ENCODE measurements around the gene TSPAN1. TPM values are rescaled to one million over a fixed set of nuclear protein-coding genes. Genes with fewer than 3 reads are reported as not detected.

TSPAN1 gene
- total and polyA plus RNA-seq, 4 donors: 0.33 to 7.0 (median 2.1) TPM

DNA sequence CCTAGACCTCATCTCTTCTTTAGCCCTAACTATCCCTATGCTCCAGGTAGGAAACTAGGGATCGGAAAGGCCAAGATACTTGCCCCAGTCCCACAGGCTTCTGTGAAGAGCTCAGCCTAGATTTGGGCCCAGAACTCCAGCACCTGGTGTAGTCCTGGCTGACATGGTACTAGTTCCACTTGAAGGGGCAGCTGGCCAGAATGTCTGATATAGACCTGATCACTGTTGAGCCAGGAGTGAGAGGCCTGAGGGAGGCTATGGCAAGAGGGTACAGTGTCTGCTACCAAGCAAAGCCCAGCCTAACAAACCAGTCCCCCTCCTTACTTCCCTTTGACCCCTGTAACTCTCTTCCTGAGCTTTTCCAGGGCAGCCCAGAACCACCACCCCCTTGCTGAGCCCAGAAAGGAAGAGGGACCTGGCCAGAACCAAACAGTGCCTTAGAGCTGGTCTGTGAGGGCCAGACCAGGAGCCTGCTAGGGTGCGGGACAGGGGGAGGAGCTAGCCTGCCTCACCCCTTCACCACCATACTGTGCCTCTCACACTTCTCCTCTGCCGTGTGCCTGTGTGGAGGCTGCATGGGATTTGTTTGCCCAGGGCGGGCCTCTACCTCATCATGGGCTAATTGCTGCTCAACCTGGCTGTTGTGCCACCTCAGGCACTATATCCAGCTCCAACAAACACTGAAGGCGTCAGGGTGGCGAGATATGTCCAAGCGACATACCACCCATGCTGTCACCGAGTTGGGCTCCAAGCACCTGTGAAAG is 12.4 kb downstream of the TSPAN1 start:
- no peak overlapping the region for H3K9ac ChIP-seq (ENCODE audit: low read depth in 1 of 2, low read length in 2 of 2)
- no peaks in the 10 kb centered on the region for H3K27me3 ChIP-seq (ENCODE audit: control insufficient read depth in 4 of 4, insufficient read depth in 4 of 4, low read length in 3 of 4)
- TF ChIP-seq RXRA (IDR thresholded peaks at IDR 0.05): no peak
- TF ChIP-seq RAD21 (IDR thresholded peaks at IDR 0.05): no peak
- TF ChIP-seq, protein P1, sequence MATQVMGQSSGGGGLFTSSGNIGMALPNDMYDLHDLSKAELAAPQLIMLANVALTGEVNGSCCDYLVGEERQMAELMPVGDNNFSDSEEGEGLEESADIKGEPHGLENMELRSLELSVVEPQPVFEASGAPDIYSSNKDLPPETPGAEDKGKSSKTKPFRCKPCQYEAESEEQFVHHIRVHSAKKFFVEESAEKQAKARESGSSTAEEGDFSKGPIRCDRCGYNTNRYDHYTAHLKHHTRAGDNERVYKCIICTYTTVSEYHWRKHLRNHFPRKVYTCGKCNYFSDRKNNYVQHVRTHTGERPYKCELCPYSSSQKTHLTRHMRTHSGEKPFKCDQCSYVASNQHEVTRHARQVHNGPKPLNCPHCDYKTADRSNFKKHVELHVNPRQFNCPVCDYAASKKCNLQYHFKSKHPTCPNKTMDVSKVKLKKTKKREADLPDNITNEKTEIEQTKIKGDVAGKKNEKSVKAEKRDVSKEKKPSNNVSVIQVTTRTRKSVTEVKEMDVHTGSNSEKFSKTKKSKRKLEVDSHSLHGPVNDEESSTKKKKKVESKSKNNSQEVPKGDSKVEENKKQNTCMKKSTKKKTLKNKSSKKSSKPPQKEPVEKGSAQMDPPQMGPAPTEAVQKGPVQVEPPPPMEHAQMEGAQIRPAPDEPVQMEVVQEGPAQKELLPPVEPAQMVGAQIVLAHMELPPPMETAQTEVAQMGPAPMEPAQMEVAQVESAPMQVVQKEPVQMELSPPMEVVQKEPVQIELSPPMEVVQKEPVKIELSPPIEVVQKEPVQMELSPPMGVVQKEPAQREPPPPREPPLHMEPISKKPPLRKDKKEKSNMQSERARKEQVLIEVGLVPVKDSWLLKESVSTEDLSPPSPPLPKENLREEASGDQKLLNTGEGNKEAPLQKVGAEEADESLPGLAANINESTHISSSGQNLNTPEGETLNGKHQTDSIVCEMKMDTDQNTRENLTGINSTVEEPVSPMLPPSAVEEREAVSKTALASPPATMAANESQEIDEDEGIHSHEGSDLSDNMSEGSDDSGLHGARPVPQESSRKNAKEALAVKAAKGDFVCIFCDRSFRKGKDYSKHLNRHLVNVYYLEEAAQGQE (IDR thresholded peaks at IDR 0.05): no peak
- no peak for TF ChIP-seq ZBTB33 (IDR thresholded peaks at IDR 0.05)
- no peak for TF ChIP-seq GABPA (IDR thresholded peaks at IDR 0.05 in 1 of 2, conservative IDR thresholded peaks at IDR 0.05 in 1 of 2)
- H3K27ac ChIP-seq (ENCODE audit: low read depth in 1 of 2, low read length in 2 of 2): no peak overlapping the region
- peaks cover 3 to 16% (median 9%) of the 10 kb centered on the region in 4 donors for H3K36me3 ChIP-seq (ENCODE audit: control insufficient read depth in 4 of 4, insufficient read depth in 3 of 4, low read depth in 1 of 4, low read length in 3 of 4)
- H3K4me1 ChIP-seq (ENCODE audit: control insufficient read depth in 4 of 4, insufficient read depth in 4 of 4, low read length in 3 of 4): peaks cover 6 to 46% (median 27%) of the 10 kb centered on the region in 4 donors
- no peak overlapping the region for H3K4me3 ChIP-seq (ENCODE audit: low read depth in 1 of 3, low read length in 3 of 3)
- no peak for DNase-seq (ENCODE audit: low spot score)
- 86% methylated on average over 8 of the region's 8 CpGs for WGBS
- H3K9me3 ChIP-seq (ENCODE audit: control insufficient read depth in 4 of 4, low read length in 3 of 4): no peaks in the 10 kb centered on the region

DNA sequence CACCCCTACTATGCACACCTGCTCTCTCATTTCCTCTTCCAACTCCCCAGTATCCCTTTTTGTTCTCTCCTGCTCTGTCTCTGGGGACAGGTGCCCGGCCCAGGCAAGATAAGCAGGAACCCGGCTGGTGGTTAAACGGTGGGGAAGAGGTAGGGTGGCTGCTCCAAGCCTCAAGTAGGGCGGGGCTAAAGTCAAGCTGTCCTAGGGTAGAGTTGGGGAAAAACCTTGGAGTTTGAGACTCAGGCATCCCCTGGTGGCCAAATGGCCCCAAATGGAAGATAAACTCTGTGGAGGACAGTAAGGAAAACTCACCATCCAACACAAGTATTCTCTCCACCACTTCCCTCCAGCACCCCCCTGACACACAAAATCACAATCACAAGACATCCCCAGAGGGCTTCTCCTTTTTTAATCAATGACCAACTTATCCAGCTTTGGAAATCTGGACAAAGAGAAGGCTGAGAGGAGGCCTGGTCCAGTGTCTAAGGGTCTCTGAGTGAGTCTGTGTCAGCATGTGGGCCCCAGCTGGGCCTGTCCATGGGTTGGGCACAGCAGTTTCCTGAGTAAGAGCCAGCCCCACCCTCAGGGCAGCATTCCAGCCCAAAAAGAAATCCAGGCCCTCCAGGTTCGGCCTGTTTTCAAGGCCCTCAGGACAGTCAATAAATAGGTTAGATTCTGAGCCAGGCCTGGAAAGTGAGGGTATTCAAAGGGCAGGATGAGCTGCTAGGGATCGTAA is 13.6 kb downstream of the TSPAN1 start:
- WGBS: 68% methylated on average over 6 of the region's 6 CpGs
- TF ChIP-seq HNF4A (conservative IDR thresholded peaks at IDR 0.05) (peak; percentile 17 to 33), GABPA (IDR thresholded peaks at IDR 0.05 in 1 of 2, conservative IDR thresholded peaks at IDR 0.05 in 1 of 2) (no peak)
- Histone ChIP-seq H3K4me1 (ENCODE audit: control insufficient read depth in 4 of 4, insufficient read depth in 4 of 4, low read length in 3 of 4) (peaks cover 6 to 38% (median 19%) of the 10 kb centered on the region in 4 donors), H3K27ac (ENCODE audit: low read depth in 1 of 2, low read length in 2 of 2) (peak overlapping the region; percentile 20 to 22), H3K36me3 (ENCODE audit: control insufficient read depth in 4 of 4, insufficient read depth in 3 of 4, low read depth in 1 of 4, low read length in 3 of 4) (peaks cover 7 to 27% (median 19%) of the 10 kb centered on the region in 4 donors), H3K9me3 (ENCODE audit: control insufficient read depth in 4 of 4, low read length in 3 of 4) (no peaks in the 10 kb centered on the region), H3K4me3 (ENCODE audit: low read depth in 1 of 3, low read length in 3 of 3) (no peak overlapping the region), H3K9ac (ENCODE audit: low read depth in 1 of 2, low read length in 2 of 2) (no peak overlapping the region), H3K27me3 (ENCODE audit: control insufficient read depth in 4 of 4, insufficient read depth in 4 of 4, low read length in 3 of 4) (no peaks in the 10 kb centered on the region)
- DNase-seq (ENCODE audit: low spot score): no peak

- Histone ChIP-seq H3K4me3 (ENCODE audit: low read depth in 1 of 3, low read length in 3 of 3) (no peak overlapping the region), H3K4me1 (ENCODE audit: control insufficient read depth in 4 of 4, insufficient read depth in 4 of 4, low read length in 3 of 4) (peaks cover 3 to 25% (median 14%) of the 10 kb centered on the region in 4 donors), H3K9ac (ENCODE audit: low read depth in 1 of 2, low read length in 2 of 2) (no peak overlapping the region), H3K9me3 (ENCODE audit: control insufficient read depth in 4 of 4, low read length in 3 of 4) (no peaks in the 10 kb centered on the region), H3K27me3 (ENCODE audit: control insufficient read depth in 4 of 4, insufficient read depth in 4 of 4, low read length in 3 of 4) (no peaks in the 10 kb centered on the region), H3K27ac (ENCODE audit: low read depth in 1 of 2, low read length in 2 of 2) (no peak overlapping the region), H3K36me3 (ENCODE audit: control insufficient read depth in 4 of 4, insufficient read depth in 3 of 4, low read depth in 1 of 4, low read length in 3 of 4) (peaks cover 11 to 35% (median 24%) of the 10 kb centered on the region in 4 donors)
- no peak for DNase-seq (ENCODE audit: low spot score)
- 87% methylated on average over 3 of the region's 3 CpGs for WGBS
- TF ChIP-seq HNF4G (IDR thresholded peaks at IDR 0.05) (no peak), CTCF (IDR thresholded peaks at IDR 0.05; ENCODE audit: low read depth, low read length, missing input control) (no peak), GABPA (IDR thresholded peaks at IDR 0.05 in 1 of 2, conservative IDR thresholded peaks at IDR 0.05 in 1 of 2) (no peak), JUND (IDR thresholded peaks at IDR 0.05) (no peak), FOXA2 (IDR thresholded peaks at IDR 0.05) (no peak), RAD21 (IDR thresholded peaks at IDR 0.05) (no peak), EGR1 (IDR thresholded peaks at IDR 0.05; ENCODE audit: low read depth in 2 of 2) (no peak), RXRA (IDR thresholded peaks at IDR 0.05) (no peak), TAF1 (conservative IDR thresholded peaks at IDR 0.05) (no peak), FOXA1 (IDR thresholded peaks at IDR 0.05) (no peak), SP1 (IDR thresholded peaks at IDR 0.05) (no peak), YY1 (IDR thresholded peaks at IDR 0.05) (no peak), NR2F2 (IDR thresholded peaks at IDR 0.05) (no peak)
- TF ChIP-seq, protein P2, sequence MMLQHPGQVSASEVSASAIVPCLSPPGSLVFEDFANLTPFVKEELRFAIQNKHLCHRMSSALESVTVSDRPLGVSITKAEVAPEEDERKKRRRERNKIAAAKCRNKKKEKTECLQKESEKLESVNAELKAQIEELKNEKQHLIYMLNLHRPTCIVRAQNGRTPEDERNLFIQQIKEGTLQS (IDR thresholded peaks at IDR 0.05): no peak
- TF ChIP-seq, protein P3, sequence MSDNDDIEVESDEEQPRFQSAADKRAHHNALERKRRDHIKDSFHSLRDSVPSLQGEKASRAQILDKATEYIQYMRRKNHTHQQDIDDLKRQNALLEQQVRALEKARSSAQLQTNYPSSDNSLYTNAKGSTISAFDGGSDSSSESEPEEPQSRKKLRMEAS (IDR thresholded peaks at IDR 0.05): no peak
Measured at GRCh38 chr1:46190539-46190938, 15.7 kb downstream of the TSPAN1 start.

All from liver (tissue), 9 donors.